Ecto neural progenitor cell (in vitro differentiated cells): ENCODE data around the gene OR4X1.
"Not testable (repeated sequence)": the region's sequence is repeated elsewhere in the genome, so short reads cannot be mapped to it uniquely, and the experiment has no call there.

ENCODE experiments used
- DNase-seq: peaks from one replicate; pipeline ENCODE4 v3.0.0-alpha.2; 2018; ENCODE audit warnings: low spot score

Gene OR4X1, protein sequence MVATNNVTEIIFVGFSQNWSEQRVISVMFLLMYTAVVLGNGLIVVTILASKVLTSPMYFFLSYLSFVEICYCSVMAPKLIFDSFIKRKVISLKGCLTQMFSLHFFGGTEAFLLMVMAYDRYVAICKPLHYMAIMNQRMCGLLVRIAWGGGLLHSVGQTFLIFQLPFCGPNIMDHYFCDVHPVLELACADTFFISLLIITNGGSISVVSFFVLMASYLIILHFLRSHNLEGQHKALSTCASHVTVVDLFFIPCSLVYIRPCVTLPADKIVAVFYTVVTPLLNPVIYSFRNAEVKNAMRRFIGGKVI

DNA sequence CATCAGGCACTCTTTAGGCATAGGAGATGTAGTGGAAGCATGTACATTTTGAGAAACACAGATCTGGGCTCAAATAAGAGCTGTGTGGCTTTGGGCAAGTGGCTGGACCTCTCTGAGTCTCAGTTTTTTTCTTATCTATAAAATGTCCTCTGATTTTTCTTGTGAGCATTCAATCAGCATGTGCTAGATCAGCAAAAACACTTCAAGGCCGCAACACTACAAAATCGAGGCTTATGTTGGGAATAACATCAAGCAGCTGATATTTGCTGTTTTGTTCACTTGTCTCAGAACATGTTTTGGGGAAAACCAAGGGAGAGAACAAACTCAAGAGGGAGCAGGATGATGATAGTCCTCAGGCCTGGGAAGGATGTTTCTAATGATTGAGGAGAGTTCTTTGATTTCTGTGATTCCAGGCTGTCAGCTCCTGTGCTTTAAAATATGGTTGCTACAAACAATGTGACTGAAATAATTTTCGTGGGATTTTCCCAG, at the start of gene OR4X1:
Gene OR4X1, plus strand, starts transcription at position 439 of the 489 bp plus-strand sequence. Its CDS starts 0 bp downstream, at position 439.
- no peak for DNase-seq

DNA sequence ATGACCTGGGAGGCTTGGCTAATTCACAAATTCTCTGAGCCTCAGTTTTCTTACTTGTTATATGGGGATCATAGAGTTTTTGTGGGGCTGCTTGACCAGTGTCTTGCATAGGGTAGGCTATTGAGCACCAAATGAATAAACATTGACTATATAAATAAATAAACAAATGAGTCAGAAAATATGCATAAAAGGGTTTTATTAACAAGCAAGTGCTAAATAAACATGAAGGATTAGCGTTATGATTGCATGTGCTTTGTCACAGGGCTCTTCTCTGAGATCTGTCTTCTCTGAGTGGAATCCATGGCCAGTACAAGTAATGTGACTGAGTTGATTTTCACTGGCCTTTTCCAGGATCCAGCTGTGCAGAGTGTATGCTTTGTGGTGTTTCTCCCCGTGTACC, 47.2 kb upstream of the OR4X1 start, which contains the start of gene OR4B1:
Gene OR4B1, plus strand, starts transcription at position 301 of the 400 bp plus-strand sequence. Its CDS starts 0 bp downstream, at position 301.
- DNase-seq: no peak

DNA sequence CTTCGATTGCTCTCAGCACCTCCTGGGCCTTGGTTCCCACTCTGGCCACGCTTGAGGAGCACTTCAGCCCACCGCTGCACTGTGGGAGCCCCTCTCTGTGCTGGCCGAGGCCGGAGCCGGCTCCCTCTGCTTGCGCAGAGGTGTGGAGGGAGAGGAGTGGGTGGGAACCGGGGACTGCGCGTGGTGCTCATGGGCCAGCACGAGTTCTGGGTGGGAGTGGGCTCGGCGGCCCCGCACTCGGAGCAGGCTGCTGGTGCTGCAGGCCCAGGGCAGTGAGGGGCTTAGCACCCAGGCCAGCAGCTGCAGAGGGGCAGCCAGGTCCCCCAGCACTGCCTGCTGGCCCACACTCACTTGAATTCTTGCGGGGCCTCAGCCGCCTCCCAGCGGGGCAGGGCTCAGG, 34.9 kb upstream of the OR4X1 start:
- DNase-seq: no peak

- DNase-seq: not testable (repeated sequence)
Measured at GRCh38 chr11:48230057-48230456, 33.6 kb upstream of the OR4X1 start.

DNA sequence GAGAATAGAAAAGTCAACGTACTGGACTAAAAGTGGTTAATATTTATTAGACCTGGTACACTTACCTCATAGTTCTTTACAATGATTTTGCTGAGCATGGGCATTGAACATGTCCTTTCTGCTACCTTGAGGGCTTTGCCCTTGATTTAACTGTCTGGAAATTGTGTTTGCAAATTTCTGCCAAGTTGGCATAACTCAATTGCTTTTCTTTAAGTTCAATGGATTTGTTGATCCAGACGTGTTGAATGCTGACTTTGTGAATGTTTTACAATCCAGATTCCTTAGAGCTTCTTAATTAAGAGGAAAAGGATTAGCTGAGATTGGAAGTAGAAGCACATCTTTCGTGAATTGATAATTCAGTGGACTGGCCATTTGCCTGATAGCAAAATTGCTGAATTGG, 25.9 kb upstream of the OR4X1 start:
- DNase-seq: no peak

- DNase-seq: no peak
Measured at GRCh38 chr11:48242501-48242900, 21.2 kb upstream of the OR4X1 start.

DNA sequence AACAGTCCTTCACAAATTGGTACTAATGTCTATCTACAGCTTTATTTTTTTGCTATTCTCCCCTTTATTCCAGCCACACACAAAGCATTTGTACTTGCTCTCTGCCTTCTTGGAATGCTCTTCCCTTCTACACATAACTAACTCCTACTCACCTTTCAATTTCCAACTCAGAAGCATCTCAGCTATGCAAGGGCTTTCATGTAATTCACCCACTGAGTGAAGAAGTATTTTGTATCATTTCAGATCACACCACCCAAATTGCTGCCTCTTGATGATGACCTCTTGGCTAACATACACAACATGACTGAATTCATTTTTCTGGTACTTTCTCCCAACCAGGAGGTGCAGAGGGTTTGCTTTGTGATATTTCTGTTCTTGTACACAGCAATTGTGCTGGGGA, 18.9 kb upstream of the OR4X1 start, which contains the start of gene OR4X2:
Gene OR4X2, plus strand, starts transcription at position 301 of the 400 bp plus-strand sequence. Its CDS starts 0 bp downstream, at position 301.
- no peak for DNase-seq

- DNase-seq: no peak
Measured at GRCh38 chr11:48248902-48249301, 14.8 kb upstream of the OR4X1 start.

DNA sequence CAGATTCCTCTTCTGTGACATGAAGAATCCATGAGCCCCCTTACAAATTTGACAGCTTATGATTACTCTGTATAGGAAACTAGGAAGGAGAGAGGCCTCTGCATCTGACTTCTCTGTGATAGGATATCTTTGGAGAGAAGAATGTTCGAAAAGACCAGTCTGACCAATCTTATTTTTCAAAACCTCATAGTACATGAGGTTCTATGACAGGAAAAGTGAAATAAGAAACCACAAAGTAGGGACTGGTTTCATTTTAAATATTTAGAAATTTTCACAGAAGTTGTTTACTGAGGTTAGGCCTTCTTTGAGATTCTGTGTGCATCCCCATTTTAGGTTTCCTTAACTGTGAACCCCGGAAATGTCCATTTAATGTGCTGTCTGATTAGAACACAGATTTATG, 2.1 kb upstream of the OR4X1 start:
- no peak for DNase-seq

DNA sequence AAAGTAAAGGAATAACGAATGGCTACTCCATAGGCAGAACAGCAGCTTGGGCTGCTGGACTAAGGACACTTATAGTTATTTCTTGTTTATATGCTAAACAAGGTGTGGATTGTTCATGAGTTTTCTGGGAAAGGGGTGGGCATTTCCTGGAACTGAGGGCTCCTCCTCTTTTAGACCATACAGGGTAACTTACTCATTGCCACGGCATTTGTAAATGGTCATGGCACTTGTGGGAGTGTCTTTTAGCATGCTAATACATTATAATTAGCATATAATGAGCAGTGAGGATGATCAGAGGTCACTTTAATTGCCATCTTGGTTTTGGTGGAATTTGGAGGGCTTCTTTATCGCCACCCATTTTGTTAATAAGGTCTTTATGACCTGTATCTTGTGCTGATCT, 7.0 kb downstream of the OR4X1 start:
- no peak for DNase-seq

DNA sequence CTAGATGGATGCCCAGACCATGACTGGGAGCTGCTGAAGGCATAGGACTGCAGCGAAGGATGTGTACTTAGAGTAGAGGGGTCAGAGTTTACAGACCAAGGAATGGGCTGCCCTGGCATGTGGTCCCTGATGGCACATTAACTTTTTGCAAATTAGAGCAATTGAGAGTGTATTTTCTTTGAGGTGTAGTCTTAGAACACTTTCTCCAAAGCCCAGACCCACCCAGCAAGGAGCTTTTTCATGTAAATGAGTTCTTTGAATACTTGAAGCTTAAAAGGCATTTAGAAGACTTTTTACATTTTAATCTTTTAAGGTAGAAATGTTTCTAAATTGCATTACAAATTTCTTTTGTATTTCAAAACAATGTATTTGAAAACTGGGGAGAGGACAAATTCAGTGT, 8.9 kb downstream of the OR4X1 start:
- DNase-seq: no peak

DNA sequence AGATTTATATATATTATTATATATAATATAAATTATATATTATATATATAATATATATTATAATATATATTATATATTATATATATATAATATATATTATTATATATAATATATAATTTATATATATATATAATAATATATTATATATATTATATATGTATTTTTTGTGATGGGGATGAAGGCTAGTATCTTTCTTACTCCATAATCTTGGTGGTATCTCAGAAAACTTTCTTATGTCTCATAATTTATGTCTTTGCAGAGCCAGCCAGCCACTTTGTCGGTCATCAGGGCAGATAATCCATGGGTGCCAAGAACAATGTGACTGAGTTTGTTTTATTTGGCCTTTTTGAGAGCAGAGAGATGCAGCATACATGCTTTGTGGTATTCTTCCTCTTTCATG, 42.3 kb downstream of the OR4X1 start, which contains the start of gene OR4S1:
Gene OR4S1, plus strand, starts transcription at position 301 of the 400 bp plus-strand sequence. Its CDS starts 0 bp downstream, at position 301.
- no peak for DNase-seq

DNA sequence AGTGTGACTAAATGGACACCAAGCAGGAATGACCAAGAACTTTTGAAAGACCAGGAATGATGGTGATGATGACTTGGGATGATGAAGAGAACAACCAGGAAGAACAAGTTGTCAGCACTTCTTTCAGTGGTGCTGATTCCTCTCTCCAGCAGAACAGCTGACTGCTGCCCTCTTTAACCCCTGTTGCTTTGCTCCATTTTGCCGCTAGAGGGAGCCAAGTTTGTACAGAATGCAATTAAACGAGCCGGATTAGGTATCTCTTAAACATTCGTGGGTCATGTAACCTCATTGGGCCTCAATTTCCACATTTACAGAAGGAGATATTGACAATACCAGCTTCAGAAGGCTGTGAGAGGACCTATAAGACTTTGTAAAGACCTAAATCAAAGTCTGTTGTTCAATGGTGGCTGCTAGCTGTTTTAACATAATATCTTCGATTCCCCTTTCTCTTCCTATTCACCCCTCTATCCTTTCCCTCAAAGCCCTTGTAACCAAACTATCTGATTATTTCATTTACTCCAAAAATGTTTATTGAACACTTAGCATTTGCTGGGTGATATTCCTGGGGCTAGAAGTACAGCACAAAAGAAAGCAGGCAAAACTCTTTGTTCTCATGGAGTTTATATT, 44.2 kb downstream of the OR4X1 start:
- DNase-seq: peak; percentile 61

- DNase-seq: not testable (repeated sequence)
Measured at GRCh38 chr11:48313590-48313989, 49.9 kb downstream of the OR4X1 start.
